ENCODE data around the gene TPSG1.
"Not testable (repeated sequence)": the region's sequence is repeated elsewhere in the genome, so short reads cannot be mapped to it uniquely, and the experiment has no call there.

TPSG1 gene

GRCh38 chr16:1225051-1225451, at the start of gene TPSG1:
Gene TPSG1, minus strand, starts transcription at chr16:1225268. Its CDS starts 16 bp downstream, at chr16:1225252.
- DNase-seq (ENCODE audit: low read depth): no peak

GRCh38 chr16:1274767-1275166, 49.7 kb upstream of the TPSG1 start:
- DNase-seq (ENCODE audit: low read depth): no peak

- DNase-seq (ENCODE audit: low read depth): no peak
These were observed 48.7 kb upstream of the TPSG1 start for GRCh38 chr16:1273816-1274215.

- no peak for DNase-seq (ENCODE audit: low read depth)
These were observed 47.6 kb upstream of the TPSG1 start for GRCh38 chr16:1272453-1273198.

- not testable (repeated sequence) for DNase-seq (ENCODE audit: low read depth)
These were observed 46.8 kb upstream of the TPSG1 start for GRCh38 chr16:1271724-1272413.

- DNase-seq (ENCODE audit: low read depth): no peak
These were observed 46.3 kb upstream of the TPSG1 start for GRCh38 chr16:1271380-1271723.

- not testable (repeated sequence) for DNase-seq (ENCODE audit: low read depth)
These were observed 44.4 kb upstream of the TPSG1 start for GRCh38 chr16:1269418-1269817.

GRCh38 chr16:1265826-1266225, 40.8 kb upstream of the TPSG1 start:
- no peak for DNase-seq (ENCODE audit: low read depth)

GRCh38 chr16:1265090-1265630, 40.1 kb upstream of the TPSG1 start:
- no peak for DNase-seq (ENCODE audit: low read depth)

GRCh38 chr16:1264345-1265089, 39.4 kb upstream of the TPSG1 start:
- no peak for DNase-seq (ENCODE audit: low read depth)

- no peak for DNase-seq (ENCODE audit: low read depth)
These were observed 38.7 kb upstream of the TPSG1 start for GRCh38 chr16:1263591-1264344.

- DNase-seq (ENCODE audit: low read depth): no peak
These were observed 37.8 kb upstream of the TPSG1 start for GRCh38 chr16:1262846-1263221.

GRCh38 chr16:1262210-1262845, 37.3 kb upstream of the TPSG1 start:
- no peak for DNase-seq (ENCODE audit: low read depth)

GRCh38 chr16:1261131-1261892, 36.2 kb upstream of the TPSG1 start:
- no peak for DNase-seq (ENCODE audit: low read depth)

- DNase-seq (ENCODE audit: low read depth): no peak
These were observed 35.1 kb upstream of the TPSG1 start for GRCh38 chr16:1260101-1260680.

- DNase-seq (ENCODE audit: low read depth): no peak
These were observed 34.6 kb upstream of the TPSG1 start for GRCh38 chr16:1259760-1260068.

GRCh38 chr16:1258906-1259759, 34.1 kb upstream of the TPSG1 start:
- no peak for DNase-seq (ENCODE audit: low read depth)

- no peak for DNase-seq (ENCODE audit: low read depth)
These were observed 33.1 kb upstream of the TPSG1 start for GRCh38 chr16:1258225-1258600.

- no peak for DNase-seq (ENCODE audit: low read depth)
These were observed 32.6 kb upstream of the TPSG1 start for GRCh38 chr16:1257561-1258224.
